Activated naive CD4-positive, alpha-beta T cell treated with anti-CD3 and anti-CD28 coated beads, Interleukin-2, amount 50 U/mL, for 72 hours (primary cell): ENCODE data around the gene TLR5. TPM values are rescaled to one million over a fixed set of nuclear protein-coding genes. Genes with fewer than 3 reads are reported as not detected.

Source experiments
- ATAC-seq, 2 donors: fragments of 150-1000 bp; cut with Tn5 transposase; 2 replicates each; pipeline ENCODE4 v1.10.0; 2021; ENCODE audit warnings: mild to moderate bottlenecking in 2 of 2, moderate library complexity in 2 of 2
- DNase-seq, 2 donors: peaks; one replicate each; pipeline ENCODE4 v3.0.0; 2021 to 2022; ENCODE audit warnings: low spot score in 2 of 2
- H3K27ac Mint-ChIP-seq, 2 donors: one replicate each; pipeline ENCODE4 v1.8.0; 2022; ENCODE audit warnings: mild to moderate bottlenecking in 2 of 2, mixed read lengths in 2 of 2
- H3K36me3 Mint-ChIP-seq, 2 donors: one replicate each; pipeline ENCODE4 v1.8.0; 2022; ENCODE audit warnings: mixed read lengths in 2 of 2
- H3K9me3 Mint-ChIP-seq, 2 donors: one replicate each; pipeline ENCODE4 v1.8.0; 2022; ENCODE audit warnings: mixed read lengths in 2 of 2
- total RNA-seq, 2 donors: library from RNA; stranded (reverse); gene quantifications; one replicate each; pipeline ENCODE4 v1.2.3, GENCODE V29; 2022

The TLR5 gene
- total RNA-seq, 2 donors from 2014 or later, result 0.43 TPM; not detected in 1

DNA sequence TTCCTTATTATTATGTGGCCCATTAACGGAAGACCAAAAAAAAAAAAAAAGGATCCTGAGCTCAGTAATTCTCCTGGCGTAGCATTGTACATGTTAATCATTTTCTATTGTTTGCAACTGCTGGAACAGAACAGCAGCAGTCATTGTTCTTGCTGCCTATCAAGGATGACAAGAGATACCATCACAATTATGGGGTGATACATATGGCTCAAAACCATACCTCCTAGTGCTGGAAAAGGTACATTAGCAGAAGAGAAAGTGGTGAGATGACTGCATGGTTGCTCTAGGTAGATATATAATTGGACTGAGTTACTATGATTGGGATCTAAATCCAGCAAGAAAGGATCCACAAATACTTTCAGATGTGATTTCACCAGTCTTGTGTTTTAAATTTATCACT is 13.3 kb upstream of the TLR5 start:
- H3K9me3 Mint-ChIP-seq, result peaks cover 0 to 4% of the 10 kb centered on the region in 2 donors
- no peak for DNase-seq
- H3K27ac Mint-ChIP-seq, result no peak overlapping the region
- no peaks in the 10 kb centered on the region for H3K36me3 Mint-ChIP-seq
- ATAC-seq, result peak; percentile 20 to 40

DNA sequence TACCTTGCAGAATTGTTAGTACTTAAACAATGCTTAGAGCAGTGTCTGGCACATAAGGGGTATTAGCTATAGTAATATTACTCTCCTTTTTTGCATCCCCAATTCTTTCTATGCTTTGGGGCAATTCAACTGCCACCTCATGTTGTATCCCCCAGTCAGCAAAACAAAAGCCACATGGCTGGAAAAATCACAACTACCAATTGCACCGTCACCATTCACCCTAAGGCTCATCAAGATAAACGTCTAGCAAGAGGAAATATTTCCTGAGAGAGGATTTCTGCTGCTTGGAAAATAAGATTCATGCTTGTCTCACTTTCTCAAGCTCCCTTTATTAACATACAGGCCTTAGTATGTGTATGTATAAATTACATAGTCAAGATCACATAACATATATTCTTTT is 12.1 kb upstream of the TLR5 start:
- no peaks in the 10 kb centered on the region for H3K36me3 Mint-ChIP-seq
- DNase-seq (no peak), ATAC-seq (no peak)
- peaks cover 0 to 4% of the 10 kb centered on the region in 2 donors for H3K9me3 Mint-ChIP-seq
- H3K27ac Mint-ChIP-seq, result no peak overlapping the region

DNA sequence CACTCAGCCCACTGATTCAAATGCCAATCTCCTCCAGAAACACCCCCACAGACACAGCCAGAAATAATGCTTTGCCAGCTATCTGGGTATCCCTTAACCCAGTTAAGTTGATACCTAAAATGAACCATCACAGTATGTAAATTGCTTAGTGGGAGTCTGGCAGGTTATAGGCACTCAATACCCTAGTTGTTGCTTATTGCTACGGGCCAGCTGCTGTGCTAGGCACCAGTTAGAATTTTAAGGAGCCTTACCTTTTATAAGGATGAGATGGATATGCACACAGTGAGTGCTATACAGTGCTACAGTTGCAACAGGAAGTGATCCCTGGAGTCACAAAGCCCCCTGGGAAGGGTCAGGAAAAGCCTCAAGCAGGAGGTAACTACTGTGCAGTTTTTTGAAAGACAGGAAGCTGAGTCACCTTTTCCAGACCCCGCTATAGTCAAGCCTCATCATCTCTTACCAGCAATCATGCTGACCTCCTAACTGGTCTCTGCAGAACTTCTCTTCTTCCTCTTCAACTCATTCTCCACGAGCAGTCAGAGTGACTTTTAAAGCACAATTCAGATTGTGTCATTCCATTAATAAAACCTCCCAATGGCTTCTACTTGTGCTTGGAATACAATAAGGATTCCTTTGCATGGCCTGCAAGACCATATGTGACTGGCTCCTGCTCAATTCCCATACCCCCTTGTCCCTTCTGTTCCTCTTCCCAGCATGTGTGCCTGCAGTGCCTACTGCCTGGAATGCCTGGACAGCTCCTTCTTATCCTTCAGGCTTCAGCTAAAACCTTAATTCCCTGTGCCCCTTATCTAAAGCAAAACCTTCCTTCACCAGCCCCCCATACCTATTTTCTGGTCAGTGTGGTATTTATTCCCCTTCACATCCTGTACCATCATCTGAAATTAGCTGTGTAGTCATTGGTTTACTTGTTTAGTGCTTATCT is 10.4 kb upstream of the TLR5 start:
- peak in 1 of 2 donors; percentile 30 for ATAC-seq
- H3K27ac Mint-ChIP-seq, result no peak overlapping the region
- no peaks in the 10 kb centered on the region for H3K36me3 Mint-ChIP-seq
- peaks cover 0 to 4% of the 10 kb centered on the region in 2 donors for H3K9me3 Mint-ChIP-seq
- DNase-seq, result no peak

DNA sequence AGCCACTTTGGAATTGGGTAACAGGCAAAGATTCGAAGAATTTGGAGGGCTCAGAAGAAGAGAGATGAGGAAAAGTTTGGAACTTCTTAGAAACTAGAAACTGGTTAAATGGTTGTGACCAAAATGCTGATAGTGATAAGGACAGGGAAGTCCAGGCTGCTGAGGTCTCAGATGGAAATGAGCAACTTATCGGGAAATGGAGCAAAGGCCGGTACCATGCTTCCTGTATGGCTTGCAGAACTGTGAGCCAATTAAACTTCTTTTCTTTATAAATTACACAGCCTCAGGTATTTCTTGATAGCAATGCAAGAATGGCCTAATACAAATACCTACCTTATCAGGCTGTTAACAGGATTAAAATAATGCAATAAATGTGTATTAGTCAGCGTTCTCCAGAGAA is 9.4 kb upstream of the TLR5 start:
- no peak for ATAC-seq
- DNase-seq, result no peak
- Mint-ChIP-seq H3K27ac (no peak overlapping the region), H3K9me3 (peaks cover 0 to 4% of the 10 kb centered on the region in 2 donors), H3K36me3 (no peaks in the 10 kb centered on the region)

DNA sequence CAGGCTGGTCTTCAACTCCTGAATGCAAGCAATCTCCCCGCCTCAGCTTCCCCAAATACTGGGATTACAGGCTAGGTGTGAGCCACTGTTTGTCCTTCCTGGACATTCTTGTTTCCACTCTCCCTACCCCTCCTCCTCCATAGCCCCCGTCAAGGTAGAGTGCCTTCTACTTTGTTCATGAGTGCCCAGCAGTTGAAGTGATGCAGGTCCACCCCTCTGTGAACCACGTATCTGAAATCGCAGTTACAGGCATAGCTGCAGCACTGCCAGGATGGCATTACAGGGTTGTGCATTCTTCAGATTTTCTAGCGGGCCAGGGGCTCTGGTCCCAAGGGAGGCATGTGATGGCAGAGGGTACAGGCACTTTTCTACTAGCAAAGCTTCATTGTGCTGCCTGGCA is 7.4 kb upstream of the TLR5 start:
- Mint-ChIP-seq H3K9me3 (peaks cover 0 to 13% of the 10 kb centered on the region in 2 donors), H3K27ac (no peak overlapping the region), H3K36me3 (no peaks in the 10 kb centered on the region)
- DNase-seq (no peak), ATAC-seq (no peak)

DNA sequence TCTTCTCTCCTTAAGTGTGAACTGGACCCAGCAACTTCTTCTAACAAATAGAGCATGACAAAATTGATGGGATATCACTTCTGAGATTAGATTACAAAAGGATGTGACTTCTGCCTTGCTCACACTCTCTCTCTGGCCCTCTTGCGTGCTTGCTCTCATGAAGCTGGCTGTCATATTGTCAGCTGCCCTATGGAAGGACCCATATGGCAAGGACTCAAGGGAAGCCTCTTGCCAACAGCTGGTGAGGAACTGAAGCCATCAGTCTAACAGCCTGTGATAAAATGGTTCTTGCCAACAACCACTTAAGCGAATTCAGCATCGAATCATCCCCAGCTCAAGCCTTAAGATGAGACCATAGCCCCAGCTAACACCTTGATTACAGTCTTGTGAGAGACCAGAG is 4.8 kb upstream of the TLR5 start:
- ATAC-seq, result no peak
- H3K36me3 Mint-ChIP-seq, result no peaks in the 10 kb centered on the region
- DNase-seq, result no peak

DNA sequence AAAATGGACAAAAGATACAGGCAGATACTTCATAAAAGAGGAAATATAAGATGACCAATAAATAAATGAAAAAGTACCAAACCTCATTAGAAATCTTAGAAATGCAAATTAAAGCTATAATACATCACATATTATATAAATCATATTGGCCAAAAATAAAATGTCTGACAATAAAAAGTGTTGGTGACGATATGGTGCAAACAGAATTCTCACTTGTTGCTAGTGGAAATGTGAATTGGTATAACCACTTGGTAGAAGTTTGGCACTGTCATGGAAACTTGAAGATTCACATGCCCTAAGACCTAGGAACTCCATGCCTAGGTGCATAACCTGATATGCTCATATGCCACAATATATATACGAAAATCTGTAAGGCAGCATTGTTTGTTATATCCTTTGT is 4.4 kb upstream of the TLR5 start:
- peaks cover 0 to 13% of the 10 kb centered on the region in 2 donors for H3K9me3 Mint-ChIP-seq
- H3K27ac Mint-ChIP-seq, result no peak overlapping the region
- DNase-seq (no peak), ATAC-seq (no peak)
- H3K36me3 Mint-ChIP-seq, result no peaks in the 10 kb centered on the region

More for the DNA sequence above, 4.8 kb upstream of the TLR5 start:
- Mint-ChIP-seq H3K27ac (no peak overlapping the region), H3K9me3 (peaks cover 0 to 13% of the 10 kb centered on the region in 2 donors)

DNA sequence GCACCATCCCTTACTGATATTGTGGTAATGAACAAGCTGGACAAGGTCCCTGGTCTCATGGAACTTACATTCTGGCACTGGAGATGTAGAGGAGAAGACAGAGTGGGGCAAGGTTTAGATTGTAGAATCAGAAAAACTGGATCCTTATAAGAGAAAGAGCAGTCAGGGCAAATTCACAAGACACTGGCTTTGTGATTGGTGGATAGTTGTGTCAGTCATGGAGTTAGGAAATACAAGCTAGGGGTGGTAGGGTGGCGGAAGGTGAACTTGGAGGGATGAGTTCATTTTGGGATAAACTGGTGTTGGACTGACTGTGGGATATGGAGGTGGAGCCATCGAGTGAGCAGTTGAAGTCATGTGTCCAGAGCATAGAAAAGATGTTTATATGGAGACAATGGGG is 3.7 kb upstream of the TLR5 start:
- ATAC-seq, result no peak
- no peak for DNase-seq
- Mint-ChIP-seq H3K36me3 (no peaks in the 10 kb centered on the region), H3K9me3 (peaks cover 0 to 13% of the 10 kb centered on the region in 2 donors), H3K27ac (no peak overlapping the region)

DNA sequence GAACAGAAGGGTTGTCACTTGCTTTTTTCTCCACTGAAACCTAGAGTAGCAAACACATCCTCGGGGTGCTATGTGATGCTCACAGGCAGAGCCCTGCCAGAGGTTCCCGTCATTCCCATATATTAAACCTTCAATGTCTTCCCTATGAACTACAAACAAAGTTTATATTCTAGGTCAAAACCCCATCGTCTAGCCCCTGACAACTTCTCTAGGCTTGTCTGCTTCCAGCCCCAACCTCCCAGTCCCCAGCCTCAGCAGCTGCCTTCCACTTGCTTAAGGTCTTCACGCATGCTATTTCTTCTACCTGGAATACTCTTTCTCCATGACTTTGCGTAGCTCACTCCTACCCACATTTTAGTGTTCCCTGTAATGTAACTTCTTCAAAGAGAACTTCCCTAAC is 1.9 kb upstream of the TLR5 start:
- Mint-ChIP-seq H3K36me3 (no peaks in the 10 kb centered on the region), H3K27ac (no peak overlapping the region), H3K9me3 (peaks cover 0 to 8% of the 10 kb centered on the region in 2 donors)
- ATAC-seq (no peak), DNase-seq (no peak)

DNA sequence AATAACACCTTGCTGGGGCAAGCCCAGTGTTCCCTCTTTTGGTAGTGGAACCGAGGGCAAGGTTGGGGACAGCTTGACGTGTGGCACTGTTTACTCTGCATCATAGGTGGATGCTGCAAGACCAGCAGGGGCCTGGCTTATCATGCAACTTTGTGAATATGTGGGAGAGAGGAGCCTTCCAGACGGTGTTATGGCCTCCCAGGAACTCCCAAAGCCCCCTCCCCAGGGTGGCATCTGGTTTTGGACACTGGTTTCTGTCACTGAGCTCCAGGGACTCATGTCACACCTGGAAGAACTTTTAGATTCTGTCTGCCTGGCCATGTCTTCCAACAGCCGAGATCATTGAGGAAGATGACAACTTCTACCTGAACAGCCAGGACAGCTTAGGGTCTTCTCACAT is 1.4 kb upstream of the TLR5 start:
- DNase-seq (no peak), ATAC-seq (no peak)
- H3K9me3 Mint-ChIP-seq, result peaks cover 0 to 8% of the 10 kb centered on the region in 2 donors
- H3K36me3 Mint-ChIP-seq, result no peaks in the 10 kb centered on the region
- no peak overlapping the region for H3K27ac Mint-ChIP-seq

DNA sequence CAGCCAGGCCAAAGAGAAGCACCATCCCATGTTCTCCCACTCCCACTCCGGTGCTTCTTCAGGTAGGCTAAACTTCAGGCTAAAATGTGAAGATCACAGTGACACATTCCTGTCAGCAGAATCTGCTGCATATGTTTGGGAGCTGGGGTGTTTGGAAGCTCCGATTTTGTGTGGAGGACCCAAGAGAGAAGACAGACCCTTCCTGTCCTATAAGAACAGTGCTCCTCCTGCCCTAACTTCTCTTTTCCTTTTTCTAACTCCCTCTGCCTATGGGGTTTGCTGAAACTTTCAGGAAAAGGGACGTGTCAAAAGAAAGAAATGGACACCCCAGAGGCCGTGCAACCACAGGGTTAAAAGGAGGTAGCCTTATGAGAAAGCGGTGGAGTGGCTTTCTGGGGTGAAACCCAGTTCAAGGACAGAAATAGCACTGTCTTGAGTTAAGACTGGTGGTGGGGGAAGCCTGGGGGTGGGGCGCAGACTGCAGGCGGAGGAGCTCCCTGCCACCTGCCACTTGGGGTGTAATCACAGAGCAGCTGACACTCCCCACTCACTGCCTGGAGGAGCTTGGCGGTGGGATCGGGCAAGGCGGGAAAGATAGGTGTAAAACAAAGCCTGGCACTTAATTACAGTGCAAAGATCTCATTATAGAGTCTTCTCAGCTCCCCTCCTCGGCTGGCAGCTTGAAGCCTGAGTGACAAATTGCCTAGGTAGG is 645 bp upstream of the TLR5 start:
- Mint-ChIP-seq H3K27ac (peak overlapping the region; percentile 57 to 79), H3K36me3 (no peaks in the 10 kb centered on the region), H3K9me3 (peaks cover 0 to 14% of the 10 kb centered on the region in 2 donors)
- ATAC-seq (peak; percentile 16 to 39), DNase-seq (no peak)

DNA sequence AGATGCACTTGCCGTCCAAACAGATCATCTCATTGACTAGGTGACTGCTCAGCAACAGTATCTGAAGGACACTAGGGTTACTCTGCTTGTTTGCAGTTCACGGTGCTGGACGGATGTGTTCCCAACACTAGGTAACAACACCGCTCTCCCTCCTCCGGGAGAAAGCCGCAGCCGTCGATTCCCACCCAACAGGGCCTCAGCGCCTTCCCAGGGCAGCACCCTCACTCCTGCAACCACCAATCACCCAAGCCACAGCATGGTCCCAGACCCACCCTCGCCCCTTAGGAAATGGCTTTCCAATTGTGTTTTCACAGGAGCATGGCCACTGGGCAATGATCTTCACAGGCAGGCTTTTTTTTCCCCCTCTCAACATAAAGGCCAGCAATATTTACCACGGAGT is 779 bp downstream of the TLR5 start:
- H3K9me3 Mint-ChIP-seq, result peaks cover 0 to 14% of the 10 kb centered on the region in 2 donors
- H3K36me3 Mint-ChIP-seq, result no peaks in the 10 kb centered on the region
- DNase-seq, result no peak
- no peak overlapping the region for H3K27ac Mint-ChIP-seq
- no peak for ATAC-seq

DNA sequence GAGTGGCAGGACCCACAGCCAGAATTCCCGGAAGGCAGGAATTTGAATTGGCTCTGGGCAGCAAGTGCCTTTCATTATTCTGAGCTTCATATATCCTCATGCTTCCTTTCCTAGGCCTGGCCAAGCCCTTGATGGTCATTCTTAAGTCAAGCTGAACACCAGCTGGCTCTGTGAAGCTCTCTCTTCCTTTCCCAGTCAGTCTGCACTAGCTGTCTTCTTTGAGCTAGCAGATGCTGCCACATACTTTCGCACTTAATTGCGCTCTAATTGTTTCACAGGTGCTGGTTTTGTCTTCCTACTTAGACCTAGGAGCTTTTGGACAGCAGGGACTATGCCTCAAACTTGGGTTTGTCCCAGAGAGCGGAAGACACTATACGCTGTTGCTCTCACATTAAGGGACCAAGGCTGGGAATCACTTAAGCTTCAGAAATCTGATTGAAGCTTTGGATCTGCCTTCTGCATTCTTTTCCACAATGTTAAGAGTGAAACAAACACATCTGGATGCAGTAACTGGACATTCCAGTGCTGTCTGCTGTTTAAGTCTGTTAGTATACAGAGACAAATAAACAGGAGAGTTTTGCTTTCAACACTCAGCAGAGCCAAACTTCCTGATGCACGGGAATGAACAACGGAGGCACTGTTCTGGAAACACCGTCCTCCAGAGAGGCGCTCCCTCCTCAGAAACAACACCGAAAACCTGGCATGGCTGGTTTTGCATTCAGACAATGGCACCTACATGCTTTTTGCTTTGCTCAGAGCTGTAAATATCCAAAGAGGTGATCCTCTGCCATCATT is 2.2 kb downstream of the TLR5 start:
- Mint-ChIP-seq H3K9me3 (peaks cover 0 to 6% of the 10 kb centered on the region in 2 donors), H3K27ac (no peak overlapping the region), H3K36me3 (no peaks in the 10 kb centered on the region)
- no peak for DNase-seq
- ATAC-seq, result no peak

DNA sequence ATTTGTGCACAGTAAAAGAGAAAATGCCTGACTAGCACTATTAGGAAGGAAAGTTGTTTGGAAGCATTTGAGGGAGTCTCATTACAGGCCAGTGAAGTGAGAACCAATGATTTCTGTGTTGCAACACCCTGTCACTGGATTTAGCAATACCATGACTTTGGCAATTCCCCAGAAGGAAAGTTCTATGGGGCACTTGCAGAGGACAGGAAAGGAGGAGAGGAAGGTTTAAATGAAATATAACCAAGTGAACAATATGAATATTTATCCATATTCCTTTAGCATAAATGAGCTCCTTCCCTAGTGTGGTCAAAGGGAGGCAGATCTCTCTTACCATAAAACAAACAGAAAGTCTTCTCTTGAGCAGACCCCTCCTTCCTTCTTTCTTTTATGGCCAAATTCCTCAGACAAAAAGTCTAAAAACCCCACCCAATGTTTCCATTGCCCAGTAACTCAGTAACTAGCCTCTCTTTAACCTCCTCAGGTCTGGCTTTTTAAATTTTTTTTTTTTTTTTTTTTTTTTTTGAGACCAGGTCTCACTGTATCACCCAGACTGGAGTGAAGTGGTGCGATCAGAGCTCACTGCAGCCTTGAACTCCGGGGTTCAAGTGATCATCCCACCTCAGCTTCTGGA is 5.5 kb downstream of the TLR5 start:
- no peak overlapping the region for H3K27ac Mint-ChIP-seq
- ATAC-seq (no peak), DNase-seq (no peak)
- H3K36me3 Mint-ChIP-seq, result no peaks in the 10 kb centered on the region
- peaks cover 0 to 6% of the 10 kb centered on the region in 2 donors for H3K9me3 Mint-ChIP-seq

DNA sequence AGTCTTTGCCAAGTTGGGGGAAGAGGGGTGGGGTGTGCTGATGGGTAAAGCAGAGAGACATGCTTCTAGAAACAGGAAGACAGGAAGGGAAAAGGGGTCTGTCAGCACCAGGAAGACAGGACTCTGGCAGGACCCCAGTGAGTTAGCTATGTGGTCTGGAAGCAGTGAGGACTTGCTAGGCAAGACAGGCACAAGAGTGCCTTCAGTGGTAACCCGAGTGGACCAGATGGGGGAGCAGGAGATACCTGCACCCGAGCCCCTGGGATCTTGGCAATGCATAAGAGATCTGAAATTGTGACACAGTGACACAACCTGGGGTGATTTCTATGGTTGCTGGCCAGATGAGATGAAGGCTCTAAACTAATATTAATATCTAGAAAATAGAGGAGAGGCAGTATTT is 7.0 kb downstream of the TLR5 start:
- ATAC-seq, result no peak
- Mint-ChIP-seq H3K27ac (no peak overlapping the region), H3K9me3 (peaks cover 0 to 6% of the 10 kb centered on the region in 2 donors), H3K36me3 (no peaks in the 10 kb centered on the region)
- DNase-seq, result no peak

DNA sequence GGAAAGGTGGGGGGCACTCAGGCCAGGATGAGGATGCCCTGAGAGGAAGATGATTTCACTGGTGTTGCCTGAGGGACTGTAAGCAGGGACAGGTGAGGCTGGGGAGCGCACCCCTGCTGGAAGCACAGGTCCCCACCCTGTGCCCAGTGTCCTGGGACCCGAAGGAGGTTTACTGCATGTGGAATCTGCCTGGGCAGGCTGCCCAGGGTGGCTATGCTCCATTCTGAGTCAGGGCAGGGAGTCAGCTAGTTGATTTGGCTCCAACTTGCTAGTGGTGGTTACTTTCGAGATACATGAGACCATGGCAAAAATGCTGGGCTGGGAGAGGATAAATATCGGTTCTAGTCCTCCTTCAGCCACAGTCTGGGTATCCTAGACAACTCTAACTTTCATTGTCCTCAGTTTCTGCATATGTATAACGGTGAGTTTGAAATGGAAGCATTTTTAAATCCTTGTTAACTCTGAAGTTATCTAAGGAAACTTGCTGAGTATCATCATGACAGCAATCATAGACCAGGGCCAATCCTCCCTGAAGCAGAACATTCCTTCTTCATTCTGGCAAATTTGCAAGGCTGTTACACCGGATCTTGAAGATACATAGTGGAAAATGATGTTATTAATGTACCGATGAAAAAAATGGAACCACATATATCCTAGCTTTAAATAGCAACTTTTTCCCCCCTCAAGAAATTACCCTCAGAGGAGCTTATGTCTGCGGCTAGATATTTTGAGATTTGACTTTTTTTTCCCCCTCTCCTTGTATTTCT is 7.7 kb downstream of the TLR5 start:
- Mint-ChIP-seq H3K36me3 (no peaks in the 10 kb centered on the region), H3K27ac (no peak overlapping the region), H3K9me3 (peaks cover 0 to 6% of the 10 kb centered on the region in 2 donors)
- DNase-seq (no peak), ATAC-seq (no peak)
